GM12865 (cell line): ENCODE results near the gene SPDYE4.

Experiments
- DNase-seq: peaks from one replicate; pipeline ENCODE4 v3.0.0; 2010; ENCODE audit warnings: low read depth
- H3K4me3 ChIP-seq: 2 replicates; pipeline ENCODE4 v1.5.1; 2011; ENCODE audit warnings: mild to moderate bottlenecking, low read depth, low read length, control low read depth
- TF ChIP-seq, protein P1 (sequence below): IDR thresholded peaks from 2 replicates; pipeline ENCODE4 v1.5.1; 2011; ENCODE audit warnings: low read length, control low read depth, low read depth, inconsistent platforms; ENCODE audit not compliant: insufficient read depth; ENCODE audit errors: missing control alignments

Gene SPDYE4

DNA sequence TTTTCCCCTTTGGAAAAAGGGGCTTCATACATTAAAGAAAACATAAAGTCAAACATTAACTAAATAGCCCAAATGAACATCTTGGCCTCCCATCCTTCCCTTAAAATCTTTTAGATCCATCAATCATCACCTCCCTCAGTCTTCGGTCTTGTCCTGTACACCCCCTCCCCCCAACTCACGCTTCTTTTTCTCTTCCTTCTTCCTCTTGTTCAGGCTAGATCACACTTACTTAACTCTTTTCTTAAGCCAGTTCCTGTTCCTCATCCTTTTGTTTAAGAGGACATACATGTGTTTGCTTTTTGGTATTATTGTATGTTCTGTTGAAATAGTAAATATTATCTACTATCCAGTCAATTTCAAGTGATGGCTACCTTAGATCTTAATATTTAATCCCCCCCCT is 35.3 kb upstream of the SPDYE4 start:
- TF ChIP-seq, protein P1, sequence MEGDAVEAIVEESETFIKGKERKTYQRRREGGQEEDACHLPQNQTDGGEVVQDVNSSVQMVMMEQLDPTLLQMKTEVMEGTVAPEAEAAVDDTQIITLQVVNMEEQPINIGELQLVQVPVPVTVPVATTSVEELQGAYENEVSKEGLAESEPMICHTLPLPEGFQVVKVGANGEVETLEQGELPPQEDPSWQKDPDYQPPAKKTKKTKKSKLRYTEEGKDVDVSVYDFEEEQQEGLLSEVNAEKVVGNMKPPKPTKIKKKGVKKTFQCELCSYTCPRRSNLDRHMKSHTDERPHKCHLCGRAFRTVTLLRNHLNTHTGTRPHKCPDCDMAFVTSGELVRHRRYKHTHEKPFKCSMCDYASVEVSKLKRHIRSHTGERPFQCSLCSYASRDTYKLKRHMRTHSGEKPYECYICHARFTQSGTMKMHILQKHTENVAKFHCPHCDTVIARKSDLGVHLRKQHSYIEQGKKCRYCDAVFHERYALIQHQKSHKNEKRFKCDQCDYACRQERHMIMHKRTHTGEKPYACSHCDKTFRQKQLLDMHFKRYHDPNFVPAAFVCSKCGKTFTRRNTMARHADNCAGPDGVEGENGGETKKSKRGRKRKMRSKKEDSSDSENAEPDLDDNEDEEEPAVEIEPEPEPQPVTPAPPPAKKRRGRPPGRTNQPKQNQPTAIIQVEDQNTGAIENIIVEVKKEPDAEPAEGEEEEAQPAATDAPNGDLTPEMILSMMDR: no peak
- H3K4me3 ChIP-seq: no peak overlapping the region
- no peak for DNase-seq

DNA sequence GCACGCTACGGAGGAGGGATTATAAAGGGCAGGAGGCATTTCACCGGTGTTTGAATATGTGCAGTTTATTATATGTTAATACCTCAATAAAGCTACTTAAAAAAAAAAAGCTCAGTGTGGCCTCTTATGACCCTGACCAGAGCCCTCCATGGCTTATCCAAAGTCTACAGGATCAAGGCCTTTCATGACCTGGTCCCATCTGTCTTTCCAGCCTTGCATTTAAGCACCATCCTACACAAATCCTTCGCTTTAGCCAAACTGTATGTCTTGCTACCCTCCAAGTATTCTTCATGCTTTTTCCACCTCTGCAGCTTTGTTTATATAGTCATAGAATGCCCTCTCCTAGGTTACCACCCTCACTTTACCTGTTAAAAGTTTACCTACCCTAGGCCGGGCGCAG is 34.3 kb upstream of the SPDYE4 start:
- DNase-seq: no peak
- H3K4me3 ChIP-seq: no peak overlapping the region
- TF ChIP-seq, protein P1: no peak

DNA sequence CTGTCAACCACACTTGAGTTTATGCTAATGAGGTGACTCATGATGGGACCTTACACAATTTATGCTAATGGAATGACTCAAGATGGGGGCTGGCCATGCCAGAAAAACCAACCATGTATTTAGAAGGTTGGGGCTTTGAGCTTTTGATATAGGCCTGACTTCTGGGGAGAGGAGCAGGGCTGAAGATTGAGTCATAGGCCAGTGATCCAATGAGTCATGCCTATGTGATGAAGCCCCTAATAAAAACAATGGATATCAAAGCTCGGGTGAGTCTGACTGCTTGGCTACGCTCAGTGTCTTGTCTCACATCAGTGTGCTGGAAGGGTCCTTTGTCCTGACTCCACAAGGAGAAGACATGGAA is 33.5 kb upstream of the SPDYE4 start:
- peak; percentile 17 for DNase-seq

DNA sequence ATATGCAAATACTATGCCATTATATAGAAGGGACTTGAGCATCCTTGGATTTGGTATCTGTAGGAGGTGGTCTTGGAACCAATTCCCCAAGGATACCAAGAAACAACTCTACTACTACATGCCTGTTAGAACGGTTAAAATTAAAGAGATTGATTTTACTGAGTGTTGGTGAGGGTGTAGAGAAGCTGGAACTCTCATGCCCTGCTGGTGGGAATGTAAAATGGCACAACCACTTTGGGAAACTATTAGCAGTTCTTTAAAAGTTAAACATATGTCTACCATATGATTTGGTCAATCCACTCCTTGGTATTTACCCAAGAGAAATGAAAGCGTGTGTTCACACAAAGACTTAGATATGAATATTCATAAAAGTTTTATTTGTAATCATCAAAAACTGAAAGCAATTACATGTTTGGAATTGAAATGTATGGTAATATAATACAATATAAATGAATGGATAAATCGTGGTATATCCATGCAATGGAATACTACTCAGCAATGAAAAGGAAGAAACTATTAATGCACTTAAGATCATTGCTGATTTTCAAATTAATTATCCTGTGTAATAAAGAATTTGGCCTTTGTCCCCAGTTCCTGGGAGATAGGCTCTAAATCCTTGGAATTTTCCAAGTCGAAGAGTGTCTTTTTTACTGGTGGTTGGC is 33.0 kb upstream of the SPDYE4 start:
- H3K4me3 ChIP-seq: no peak overlapping the region
- TF ChIP-seq, protein P1: no peak
- no peak for DNase-seq

More for the DNA sequence above, 33.5 kb upstream of the SPDYE4 start:
- TF ChIP-seq, protein P1: no peak
- no peak overlapping the region for H3K4me3 ChIP-seq

DNA sequence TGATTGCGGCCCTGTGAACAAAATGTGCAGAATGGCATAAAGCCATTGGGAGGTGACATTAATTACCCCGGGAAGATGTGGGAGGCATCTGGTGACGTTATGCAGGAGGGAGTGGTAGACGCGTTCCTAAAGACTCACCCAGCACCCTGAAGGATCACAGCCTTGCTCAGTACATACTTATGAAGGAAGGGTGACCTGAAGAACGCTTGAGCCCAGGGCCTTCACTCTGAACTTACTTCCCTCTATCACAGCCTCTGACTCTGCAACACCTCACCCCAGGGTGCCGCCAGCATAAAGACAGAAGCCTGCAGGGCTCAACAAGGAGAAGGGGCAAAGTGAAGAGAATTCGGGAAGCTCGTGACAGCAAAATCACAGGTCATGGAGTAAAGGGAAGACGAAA is 31.4 kb upstream of the SPDYE4 start:
- no peak for DNase-seq
- TF ChIP-seq, protein P1: no peak
- no peak overlapping the region for H3K4me3 ChIP-seq

DNA sequence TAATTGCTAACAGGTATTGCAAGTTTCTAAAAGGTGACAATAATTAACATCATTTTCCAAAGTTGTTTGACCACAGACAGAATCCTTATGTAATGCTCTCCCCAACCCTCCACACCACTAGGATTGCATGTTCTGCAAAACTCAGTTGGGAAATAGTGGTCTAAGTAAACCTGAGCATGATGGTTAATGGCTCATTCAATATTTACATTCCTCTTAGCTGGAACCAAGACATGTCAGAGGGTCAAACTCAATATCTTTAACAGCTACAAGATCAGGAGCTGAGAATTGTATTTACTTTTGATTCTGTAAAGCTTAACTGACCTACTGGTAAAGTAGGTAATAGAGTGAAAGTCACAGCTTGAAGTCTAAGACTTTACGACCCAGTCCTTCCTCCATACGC is 30.7 kb upstream of the SPDYE4 start:
- DNase-seq: no peak
- TF ChIP-seq, protein P1: no peak
- no peak overlapping the region for H3K4me3 ChIP-seq
